Uterine smooth muscle cell (primary cell): ENCODE measurements around the gene LENG8. TPM values are rescaled to one million over a fixed set of nuclear protein-coding genes. Genes with fewer than 3 reads are reported as not detected.

Source experiments
- total RNA-seq: library from RNA; depleted of rRNA; stranded (reverse); fragments of >200 nt; gene quantifications from 2 replicates; pipeline ENCODE4 v1.2.3, GENCODE V29; 2014

Gene LENG8
- 38.1 and 46.1 TPM in 2 replicates for total RNA-seq

GRCh38 chr19:54448774-54449700, at the start of gene LENG8:
LENG8 (plus strand) TSS chr19:54449199; CDS start chr19:54451345, 2,146 bp downstream.

GRCh38 chr19:54415208-54415900, 33.6 kb upstream of the LENG8 start, which contains the start of gene TTYH1:
TTYH1 (plus strand) TSS chr19:54415464; CDS start chr19:54415553, 89 bp downstream.

GRCh38 chr19:54463531-54464043, 14.6 kb downstream of the LENG8 start, which contains the start of gene LENG9:
LENG9 (minus strand) TSS chr19:54463778; CDS start chr19:54463526, 252 bp downstream.

GRCh38 chr19:54473071-54473891, 24.3 kb downstream of the LENG8 start, which contains the start of gene CDC42EP5:
CDC42EP5 (minus strand) TSS chr19:54473296; CDS start chr19:54465547, 7,749 bp downstream.

GRCh38 chr19:54502518-54503048, 53.6 kb downstream of the LENG8 start, which contains the start of gene LAIR2:
LAIR2 (plus strand) TSS chr19:54502831; CDS start chr19:54502919, 88 bp downstream.

Other genes with a start within 250 kb of the LENG8 start
- 1,269 and 1,778 TPM in 2 replicates for gene RPS9, start 248.3 kb upstream of the LENG8 start, total RNA-seq
- gene LILRB3, start 226.2 kb upstream of the LENG8 start, total RNA-seq = not detected in 2 replicates
- gene LILRA6, start 206.4 kb upstream of the LENG8 start, total RNA-seq = not detected in 2 replicates
- not detected in 2 replicates for gene LILRB5, start 191.9 kb upstream of the LENG8 start, total RNA-seq
- gene LILRB2, start 168.1 kb upstream of the LENG8 start, total RNA-seq = not detected in 2 replicates
- gene LILRA5, start 136.0 kb upstream of the LENG8 start, total RNA-seq = not detected in 2 replicates
- gene LILRA4, start 110.0 kb upstream of the LENG8 start, total RNA-seq = not detected in 2 replicates
- gene LAIR1, start 84.3 kb upstream of the LENG8 start, total RNA-seq = not detected in 2 replicates
- gene TTYH1, start 33.7 kb upstream of the LENG8 start, total RNA-seq = not detected in 2 replicates
- 8.2 and 13.2 TPM in 2 replicates for gene LENG9, start 14.6 kb downstream of the LENG8 start, total RNA-seq
- 3.8 and 15.2 TPM in 2 replicates for gene CDC42EP5, start 24.1 kb downstream of the LENG8 start, total RNA-seq
- not detected in 2 replicates for gene LAIR2, start 53.6 kb downstream of the LENG8 start, total RNA-seq
- not detected in 2 replicates for gene LILRA2, start 124.6 kb downstream of the LENG8 start, total RNA-seq
- not detected in 2 replicates for gene LILRA1, start 144.4 kb downstream of the LENG8 start, total RNA-seq
- not detected in 2 replicates for gene LILRB1, start 181.3 kb downstream of the LENG8 start, total RNA-seq
- not detected in 2 replicates for gene LILRB4, start 213.8 kb downstream of the LENG8 start, total RNA-seq